Neural progenitor cell (in vitro differentiated cells): ENCODE data around the gene P2RX3.

Source experiments
- EZH2 ChIP-seq: fragments of 200-600 bp; sonication (generic); IDR thresholded peaks from 2 replicates; pipeline ENCODE4 v1.6.1; 2017; ENCODE audit warnings: antibody characterized with exemption, mild to moderate bottlenecking, moderate library complexity
- EZH2phosphoT487 ChIP-seq: fragments of 200-600 bp; sonication (generic); IDR thresholded peaks from 2 replicates; pipeline ENCODE4 v1.6.1; 2017; ENCODE audit warnings: antibody characterized with exemption
- TF ChIP-seq, protein P1 (sequence below): fragments of 200-600 bp; sonication (generic); IDR thresholded peaks from 2 replicates; pipeline ENCODE4 v1.5.1; 2017; ENCODE audit warnings: antibody characterized with exemption, mild to moderate bottlenecking

GRCh38 chr11:57413681-57414080 is 75.5 kb downstream of the P2RX3 start:
- TF ChIP-seq, protein P1, sequence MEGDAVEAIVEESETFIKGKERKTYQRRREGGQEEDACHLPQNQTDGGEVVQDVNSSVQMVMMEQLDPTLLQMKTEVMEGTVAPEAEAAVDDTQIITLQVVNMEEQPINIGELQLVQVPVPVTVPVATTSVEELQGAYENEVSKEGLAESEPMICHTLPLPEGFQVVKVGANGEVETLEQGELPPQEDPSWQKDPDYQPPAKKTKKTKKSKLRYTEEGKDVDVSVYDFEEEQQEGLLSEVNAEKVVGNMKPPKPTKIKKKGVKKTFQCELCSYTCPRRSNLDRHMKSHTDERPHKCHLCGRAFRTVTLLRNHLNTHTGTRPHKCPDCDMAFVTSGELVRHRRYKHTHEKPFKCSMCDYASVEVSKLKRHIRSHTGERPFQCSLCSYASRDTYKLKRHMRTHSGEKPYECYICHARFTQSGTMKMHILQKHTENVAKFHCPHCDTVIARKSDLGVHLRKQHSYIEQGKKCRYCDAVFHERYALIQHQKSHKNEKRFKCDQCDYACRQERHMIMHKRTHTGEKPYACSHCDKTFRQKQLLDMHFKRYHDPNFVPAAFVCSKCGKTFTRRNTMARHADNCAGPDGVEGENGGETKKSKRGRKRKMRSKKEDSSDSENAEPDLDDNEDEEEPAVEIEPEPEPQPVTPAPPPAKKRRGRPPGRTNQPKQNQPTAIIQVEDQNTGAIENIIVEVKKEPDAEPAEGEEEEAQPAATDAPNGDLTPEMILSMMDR: no peak
- no peak for TF ChIP-seq EZH2phosphoT487
- no peak for TF ChIP-seq EZH2
